Spleen (tissue), 11 donors: ENCODE results near the gene GAREM1. TPM values are rescaled to one million over a fixed set of nuclear protein-coding genes. Genes with fewer than 3 reads are reported as not detected.
A peak's percentile ranks its signal among the peaks of the same experiment; 100 is the strongest.

Experiments
- DNase-seq: peaks from one replicate; pipeline ENCODE4 v3.0.0-alpha.2; 2020
- H3K27ac ChIP-seq, 8 donors: fragments of 200-600 bp; sonication (generic) in 7 of 8; 1 replicate in 4 of 8; 2 replicates in 4 of 8; pipeline versions ENCODE4 v1.5.0 to v1.8.0; 2016 to 2021; ENCODE audit warnings: inconsistent platforms in 4 of 8, mild to moderate bottlenecking in 4 of 8, moderate library complexity in 1 of 8
- H3K27me3 ChIP-seq, 7 donors: fragments of 200-600 bp; sonication (generic) in 6 of 7; replicated peaks in 1 of 7; 1 replicate in 4 of 7; 2 replicates in 3 of 7; pipeline versions ENCODE4 v1.5.0 to v1.8.0; 2016 to 2021; ENCODE audit warnings: inconsistent platforms in 3 of 7, mild to moderate bottlenecking in 1 of 7
- H3K36me3 ChIP-seq, 6 donors: fragments of 200-600 bp; sonication (generic) in 5 of 6; 1 replicate in 4 of 6; 2 replicates in 2 of 6; pipeline versions ENCODE4 v1.5.0 to v1.8.0; 2016 to 2021; ENCODE audit warnings: inconsistent platforms in 2 of 6
- H3K4me1 ChIP-seq, 6 donors: fragments of 200-600 bp; sonication (generic) in 5 of 6; 1 replicate in 3 of 6; 2 replicates in 3 of 6; pipeline versions ENCODE4 v1.5.0 to v1.8.0; 2016 to 2021; ENCODE audit warnings: inconsistent platforms in 3 of 6
- H3K4me3 ChIP-seq, 8 donors: fragments of 200-600 bp; sonication (generic) in 7 of 8; 1 replicate in 4 of 8; 2 replicates in 4 of 8; pipeline versions ENCODE4 v1.5.0 to v1.8.0; 2016 to 2021; ENCODE audit warnings: inconsistent platforms in 4 of 8, mild to moderate bottlenecking in 4 of 8, moderate library complexity in 2 of 8
- H3K9me3 ChIP-seq, 8 donors: fragments of 200-600 bp; sonication (generic) in 7 of 8; 1 replicate in 4 of 8; 2 replicates in 4 of 8; pipeline versions ENCODE4 v1.5.0 to v1.8.0; 2016 to 2021; ENCODE audit warnings: inconsistent platforms in 4 of 8
- CTCF ChIP-seq, 11 experiments: fragments of 200-600 bp in 7 of 11; fragments of 450-650 bp in 4 of 11; sonication (generic) in 4 of 11; IDR thresholded peaks in 8 of 11; conservative IDR thresholded peaks in 3 of 11; 1 replicate in 7 of 11; 2 replicates in 4 of 11; pipeline versions ENCODE4 v1.4.0 to v1.8.0; 2016 to 2021; ENCODE audit warnings: antibody characterized with exemption in 11 of 11, inconsistent platforms in 4 of 11, mild to moderate bottlenecking in 1 of 11
- POLR2A ChIP-seq, 3 donors: fragments of 450-650 bp; IDR thresholded peaks; one replicate each; pipeline ENCODE4 v1.5.1; 2017; ENCODE audit warnings: antibody characterized with exemption in 3 of 3, mild to moderate bottlenecking in 1 of 3
- POLR2AphosphoS5 ChIP-seq, 3 donors: sonication (generic); formaldehyde crosslinking; IDR thresholded peaks; one replicate each; pipeline ENCODE4 v1.5.1; 2017; ENCODE audit warnings: antibody characterized with exemption in 3 of 3
- WGBS, 5 donors: extraction: QIAGEN DNeasy Blood & Tissue Kit in 3 of 5; methylation state at CpG; one replicate each; pipeline versions ENCODE4 v1.1.5 to v1.1.7; 2013 to 2018; 5-methylcytosine and 5-hydroxymethylcytosine counted together
- intact Hi-C: fragments of 100-400 bp; cut with DNase I; formaldehyde crosslinking; loops from one replicate; pipeline ENCODE4 v1.15.0; 2023; ENCODE audit warnings: low total_unique reads
- polyA plus RNA-seq, 3 donors: library from polyadenylated mRNA; stranded (reverse); fragments of 200-250 nt; gene quantifications; one replicate each; pipeline ENCODE4 v1.2.1, GENCODE V29; 2013
- total RNA-seq, 7 donors: library from RNA; depleted of rRNA in 3 of 7; stranded (reverse); fragments of >200 nt in 3 of 7; fragmentation: NEBNext Ultra II Directional in 4 of 7; extraction: Animal tissue kit (Norgen Biotek cat#: 25700) in 4 of 7; gene quantifications; one replicate each; pipeline versions ENCODE4 v1.1.0 to v1.2.1, GENCODE V29; 2016 to 2021
- donor health status: healthy with polysubstance abuse.
- donor health status: DM: no; HTN: no; CAD: no; lungs with moderate emphysema.
- donor health status: DM: no; HTN: no; CAD: no.
- donor health status: Bipolar disorder and iron deficiency.
- donor health status: healthy.
- donor health status: DM: no; HTN: no; CAD: no.
- donor health status: DM: yes; HTN: yes; CAD: no.

GAREM1 gene
- total and polyA plus RNA-seq, 10 donors, result 0.20 to 8.2 (median 3.5) TPM

GRCh38 chr18:32301976-32302743 lies 168.5 kb downstream of the GAREM1 start:
- H3K36me3 ChIP-seq, result no peaks in the 10 kb centered on the region
- peaks cover 0 to 15% (median 3%) of the 10 kb centered on the region in 6 donors for H3K4me1 ChIP-seq
- no peak overlapping the region for H3K27ac ChIP-seq
- H3K4me3 ChIP-seq, result no peak overlapping the region
- TF ChIP-seq POLR2A (IDR thresholded peaks at IDR 0.05), result no peak
- TF ChIP-seq POLR2AphosphoS5 (IDR thresholded peaks at IDR 0.05), result no peak
- TF ChIP-seq CTCF (IDR thresholded peaks at IDR 0.05 in 8 of 11, conservative IDR thresholded peaks at IDR 0.05 in 3 of 11), result no peak
- DNase-seq, result no peak
- WGBS, 5 donors, result 42 to 52% (median 45%) methylated on average over 2 of the region's 2 CpGs
- peaks cover 0 to 74% (median 3%) of the 10 kb centered on the region in 7 donors for H3K27me3 ChIP-seq
- no peaks in the 10 kb centered on the region for H3K9me3 ChIP-seq
- intact Hi-C loops, result no loop called here

GRCh38 chr18:32301361-32301760 lies 169.3 kb downstream of the GAREM1 start:
- DNase-seq, result no peak
- no peak overlapping the region for H3K4me3 ChIP-seq
- WGBS, 5 donors, result 72 to 87% (median 83%) methylated on average over 4 of the region's 4 CpGs
- intact Hi-C loops, result no loop called here
- H3K9me3 ChIP-seq, result no peaks in the 10 kb centered on the region
- H3K27me3 ChIP-seq, result peaks cover 0 to 74% (median 7%) of the 10 kb centered on the region in 7 donors
- peak overlapping the region in 1 of 8 donors; percentile 19 for H3K27ac ChIP-seq
- no peak for TF ChIP-seq CTCF (IDR thresholded peaks at IDR 0.05 in 8 of 11, conservative IDR thresholded peaks at IDR 0.05 in 3 of 11)
- no peaks in the 10 kb centered on the region for H3K36me3 ChIP-seq
- H3K4me1 ChIP-seq, result peaks cover 0 to 15% (median 3%) of the 10 kb centered on the region in 6 donors

GRCh38 chr18:32300914-32301313 lies 169.8 kb downstream of the GAREM1 start:
- H3K4me3 ChIP-seq, result no peak overlapping the region
- H3K9me3 ChIP-seq, result no peaks in the 10 kb centered on the region
- peaks cover 0 to 74% (median 12%) of the 10 kb centered on the region in 7 donors for H3K27me3 ChIP-seq
- H3K4me1 ChIP-seq, result peaks cover 0 to 15% (median 3%) of the 10 kb centered on the region in 6 donors
- intact Hi-C loops, result no loop called here
- WGBS, 5 donors, result 65 to 83% (median 73%) methylated on average over 5 of the region's 5 CpGs
- DNase-seq, result no peak
- no peaks in the 10 kb centered on the region for H3K36me3 ChIP-seq
- TF ChIP-seq POLR2AphosphoS5 (IDR thresholded peaks at IDR 0.05) (no peak), POLR2A (IDR thresholded peaks at IDR 0.05) (no peak), CTCF (IDR thresholded peaks at IDR 0.05 in 8 of 11, conservative IDR thresholded peaks at IDR 0.05 in 3 of 11) (no peak)
- peak overlapping the region in 2 of 8 donors; percentile 5 to 19 for H3K27ac ChIP-seq

GRCh38 chr18:32299484-32299883 lies 171.2 kb downstream of the GAREM1 start:
- no peaks in the 10 kb centered on the region for H3K36me3 ChIP-seq
- intact Hi-C loops, result no loop called here
- peaks cover 0 to 76% (median 12%) of the 10 kb centered on the region in 7 donors for H3K27me3 ChIP-seq
- WGBS, 5 donors, result 47 to 74% (median 62%) methylated on average over 1 of the region's 1 CpG
- no peak for TF ChIP-seq POLR2A (IDR thresholded peaks at IDR 0.05)
- H3K4me3 ChIP-seq, result no peak overlapping the region
- no peak overlapping the region for H3K27ac ChIP-seq
- no peak for DNase-seq
- H3K9me3 ChIP-seq, result no peaks in the 10 kb centered on the region
- H3K4me1 ChIP-seq, result peaks cover 0 to 15% (median 3%) of the 10 kb centered on the region in 6 donors
